Muscle layer of duodenum (tissue), 2 donors: ENCODE measurements around the gene RAB5IF.
"Not testable (repeated sequence)": the region's sequence is repeated elsewhere in the genome, so short reads cannot be mapped to it uniquely, and the experiment has no call there.

ENCODE experiments used
- H3K27ac ChIP-seq: one replicate; pipeline ENCODE4 v1.7.0; 2013; ENCODE audit warnings: mild to moderate bottlenecking, low read length
- H3K27me3 ChIP-seq: one replicate; pipeline ENCODE4 v1.7.0; 2013; ENCODE audit warnings: low read depth, mild to moderate bottlenecking, control low read depth, low read length
- H3K36me3 ChIP-seq, 2 donors: one replicate each; pipeline ENCODE4 v1.7.0; 2013; ENCODE audit warnings: low read length in 2 of 2, control low read depth in 1 of 2, mild to moderate bottlenecking in 1 of 2; ENCODE audit not compliant: insufficient read depth in 2 of 2, control insufficient read depth in 1 of 2
- H3K4me1 ChIP-seq, 2 donors: one replicate each; pipeline ENCODE4 v1.7.0; 2013; ENCODE audit warnings: low read length in 2 of 2, mild to moderate bottlenecking in 2 of 2, control low read depth in 1 of 2, moderate library complexity in 1 of 2; ENCODE audit not compliant: insufficient read depth in 2 of 2, control insufficient read depth in 1 of 2
- H3K4me3 ChIP-seq, 2 donors: one replicate each; pipeline ENCODE4 v1.7.0; 2013; ENCODE audit warnings: low read length in 2 of 2, low read depth in 1 of 2, mild to moderate bottlenecking in 1 of 2
- H3K9me3 ChIP-seq, 2 donors: one replicate each; pipeline ENCODE4 v1.7.0; 2013; ENCODE audit warnings: low read length in 2 of 2, control low read depth in 1 of 2, mild to moderate bottlenecking in 1 of 2; ENCODE audit not compliant: control insufficient read depth in 1 of 2
- donor health status: healthy.

Gene RAB5IF

GRCh38 chr20:36632487-36633284 is 27.1 kb downstream of the RAB5IF start:
- Histone ChIP-seq H3K4me1 (no peaks in the 10 kb centered on the region), H3K36me3 (no peaks in the 10 kb centered on the region), H3K27ac (no peak overlapping the region), H3K27me3 (no peaks in the 10 kb centered on the region), H3K4me3 (no peak overlapping the region), H3K9me3 (no peaks in the 10 kb centered on the region)

GRCh38 chr20:36633285-36633772 is 27.8 kb downstream of the RAB5IF start:
- H3K9me3 ChIP-seq = no peaks in the 10 kb centered on the region

GRCh38 chr20:36634342-36634741 is 28.8 kb downstream of the RAB5IF start:
- H3K36me3 ChIP-seq = no peaks in the 10 kb centered on the region
- no peak overlapping the region for H3K27ac ChIP-seq
- no peaks in the 10 kb centered on the region for H3K27me3 ChIP-seq

More at GRCh38 chr20:36633285-36633772, 27.8 kb downstream of the RAB5IF start:
- Histone ChIP-seq H3K36me3 (no peaks in the 10 kb centered on the region), H3K4me3 (no peak overlapping the region), H3K27me3 (no peaks in the 10 kb centered on the region), H3K4me1 (no peaks in the 10 kb centered on the region), H3K27ac (no peak overlapping the region)

GRCh38 chr20:36638876-36639400 is 33.4 kb downstream of the RAB5IF start:
- not testable (repeated sequence) for H3K9me3 ChIP-seq, H3K36me3 ChIP-seq, H3K4me1 ChIP-seq, H3K27me3 ChIP-seq, H3K4me3 ChIP-seq, H3K27ac ChIP-seq

More at GRCh38 chr20:36634342-36634741, 28.8 kb downstream of the RAB5IF start:
- H3K9me3 ChIP-seq = no peaks in the 10 kb centered on the region
- no peak overlapping the region for H3K4me3 ChIP-seq
- no peaks in the 10 kb centered on the region for H3K4me1 ChIP-seq

- H3K4me3 ChIP-seq = no peak overlapping the region
- H3K9me3 ChIP-seq = no peaks in the 10 kb centered on the region
- H3K4me1 ChIP-seq = no peaks in the 10 kb centered on the region
- no peaks in the 10 kb centered on the region for H3K36me3 ChIP-seq
- no peak overlapping the region for H3K27ac ChIP-seq
- no peaks in the 10 kb centered on the region for H3K27me3 ChIP-seq
Observed at GRCh38 chr20:36641506-36641843, 35.9 kb downstream of the RAB5IF start.

GRCh38 chr20:36642136-36642535 is 36.6 kb downstream of the RAB5IF start:
- H3K27me3 ChIP-seq = no peaks in the 10 kb centered on the region
- H3K36me3 ChIP-seq = no peaks in the 10 kb centered on the region
- H3K4me3 ChIP-seq = no peak overlapping the region
- H3K9me3 ChIP-seq = no peaks in the 10 kb centered on the region
- no peak overlapping the region for H3K27ac ChIP-seq
- no peaks in the 10 kb centered on the region for H3K4me1 ChIP-seq

- Histone ChIP-seq H3K4me3 (no peak overlapping the region), H3K4me1 (no peaks in the 10 kb centered on the region), H3K9me3 (no peaks in the 10 kb centered on the region), H3K27me3 (no peaks in the 10 kb centered on the region), H3K36me3 (no peaks in the 10 kb centered on the region), H3K27ac (no peak overlapping the region)
Observed at GRCh38 chr20:36644032-36644705, 38.6 kb downstream of the RAB5IF start.

GRCh38 chr20:36644706-36645095 is 39.1 kb downstream of the RAB5IF start:
- H3K9me3 ChIP-seq = no peaks in the 10 kb centered on the region
- H3K27me3 ChIP-seq = no peaks in the 10 kb centered on the region
- H3K4me3 ChIP-seq = no peak overlapping the region
- H3K4me1 ChIP-seq = no peaks in the 10 kb centered on the region
- H3K36me3 ChIP-seq = no peaks in the 10 kb centered on the region
- H3K27ac ChIP-seq = no peak overlapping the region

- Histone ChIP-seq H3K4me3 (peak overlapping the region in 1 of 2 donors; percentile 37), H3K9me3 (no peaks in the 10 kb centered on the region), H3K27me3 (no peaks in the 10 kb centered on the region), H3K4me1 (no peaks in the 10 kb centered on the region), H3K27ac (no peak overlapping the region), H3K36me3 (no peaks in the 10 kb centered on the region)
Observed at GRCh38 chr20:36645353-36645752, 39.8 kb downstream of the RAB5IF start.

GRCh38 chr20:36645998-36646397 is 40.4 kb downstream of the RAB5IF start, which contains the start of gene SLA2:
Gene SLA2 (minus strand): TSS chr20:36646196. CDS start chr20:36641335, 4,861 bp downstream.
- no peaks in the 10 kb centered on the region for H3K9me3 ChIP-seq
- no peak within 1 kb of the TSS for H3K27ac ChIP-seq
- no peaks in the 10 kb centered on the region for H3K4me1 ChIP-seq
- H3K27me3 ChIP-seq = no peaks in the 10 kb centered on the region
- no peaks in the 10 kb centered on the region for H3K36me3 ChIP-seq
- H3K4me3 ChIP-seq = peak within 1 kb of the TSS in 1 of 2 donors; percentile 37

- H3K4me3 ChIP-seq = no peak overlapping the region
- peaks cover 0 to 6% of the 10 kb centered on the region in 2 donors for H3K36me3 ChIP-seq
- no peak overlapping the region for H3K27ac ChIP-seq
- no peaks in the 10 kb centered on the region for H3K4me1 ChIP-seq
- no peaks in the 10 kb centered on the region for H3K9me3 ChIP-seq
- H3K27me3 ChIP-seq = no peaks in the 10 kb centered on the region
Observed at GRCh38 chr20:36646678-36647077, 41.1 kb downstream of the RAB5IF start.
